LNCAP (cell line): ENCODE results near the gene ASB15.

ENCODE experiments used
- CTCF ChIP-seq: fragments of 450-650 bp; IDR thresholded peaks from 2 replicates; pipeline ENCODE4 v1.5.1; 2017; ENCODE audit warnings: mild to moderate bottlenecking

Gene ASB15

GRCh38 chr7:123639631-123640030, 38.0 kb downstream of the ASB15 start:
- no peak for TF ChIP-seq CTCF

- no peak for TF ChIP-seq CTCF
Measured at GRCh38 chr7:123640583-123640982, 39.0 kb downstream of the ASB15 start.

- no peak for TF ChIP-seq CTCF
Measured at GRCh38 chr7:123641901-123642300, 40.3 kb downstream of the ASB15 start.

GRCh38 chr7:123643495-123644441, 42.1 kb downstream of the ASB15 start:
- TF ChIP-seq CTCF = no peak

- TF ChIP-seq CTCF = no peak
Measured at GRCh38 chr7:123645516-123645915, 43.9 kb downstream of the ASB15 start.

GRCh38 chr7:123647106-123647730, 45.6 kb downstream of the ASB15 start:
- TF ChIP-seq CTCF = no peak

GRCh38 chr7:123649964-123650363, 48.3 kb downstream of the ASB15 start:
- no peak for TF ChIP-seq CTCF
